Activated T-cell treated with anti-CD3 and anti-CD28 coated beads, Interleukin-2, amount 50 U/mL, for 1 hour (primary cell): ENCODE measurements around the gene PMF1.
A peak's percentile ranks its signal among the peaks of the same experiment; 100 is the strongest.

Experiments used
- DNase-seq: peaks from one replicate; pipeline ENCODE4 v3.0.0-alpha.2; 2020

PMF1 gene

GRCh38 chr1:156276532-156276931 lies 63.7 kb downstream of the PMF1 start:
- no peak for DNase-seq

GRCh38 chr1:156276966-156277381 lies 64.2 kb downstream of the PMF1 start:
- no peak for DNase-seq

GRCh38 chr1:156279837-156280236 lies 67.0 kb downstream of the PMF1 start:
- DNase-seq: no peak

DNA sequence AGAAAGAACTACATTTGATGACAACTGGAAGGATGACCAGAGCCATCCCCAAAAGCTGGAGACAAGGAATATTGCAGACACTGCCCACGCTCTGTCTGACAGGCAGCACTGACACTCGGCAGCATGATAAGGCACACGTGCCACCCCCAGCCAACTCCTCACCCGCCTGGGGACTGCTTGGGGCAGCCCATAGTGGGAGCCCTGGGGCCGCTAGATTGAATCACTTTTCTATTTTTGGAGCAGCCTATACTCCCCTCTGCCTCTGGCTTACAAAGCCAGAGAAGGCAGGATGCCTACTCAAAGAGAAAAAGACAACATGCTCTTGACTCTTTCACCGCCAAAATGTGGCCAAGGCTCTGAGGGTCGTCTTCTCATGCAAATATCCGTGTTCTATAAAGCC lies 68.5 kb downstream of the PMF1 start:
- no peak for DNase-seq

DNA sequence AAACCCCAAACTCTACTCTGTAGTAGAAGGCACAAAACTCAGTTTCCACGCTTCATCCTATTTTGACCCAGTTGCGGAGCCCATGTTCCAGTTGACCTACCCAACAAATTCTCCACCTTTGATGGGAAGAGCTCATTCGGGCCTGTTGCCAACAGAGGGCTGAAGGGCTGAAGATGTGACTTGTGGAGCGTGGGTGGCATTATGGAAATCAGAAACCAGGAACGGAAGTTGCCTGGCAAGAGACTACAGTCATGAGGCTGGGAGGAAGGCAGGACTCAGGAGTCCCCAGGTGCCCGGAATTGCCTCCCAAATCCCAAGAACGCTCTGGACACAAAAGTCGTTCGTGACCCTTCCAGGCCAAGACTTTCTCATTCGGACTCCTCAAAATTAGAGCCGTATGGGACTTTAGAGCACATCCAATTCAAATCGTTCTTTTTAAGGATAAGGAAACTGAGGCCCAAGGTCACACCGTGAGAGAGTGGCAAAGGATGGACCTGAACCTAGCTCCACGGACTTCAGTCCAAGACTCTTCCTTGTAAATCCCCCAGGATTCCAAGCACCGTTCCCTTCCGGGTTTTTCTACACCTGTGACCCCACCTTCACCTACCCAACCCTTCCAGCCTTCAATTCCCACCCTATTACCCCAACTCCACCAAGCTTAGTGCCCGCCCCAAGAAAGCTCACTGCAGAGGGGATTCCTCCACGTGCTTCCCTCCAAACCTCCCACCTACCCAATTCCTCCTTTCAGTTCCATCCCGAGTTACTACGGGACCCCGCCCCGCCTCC lies 69.1 kb downstream of the PMF1 start:
- DNase-seq: no peak

- DNase-seq: peak; percentile 93
Measured at GRCh38 chr1:156282479-156283222, 69.8 kb downstream of the PMF1 start, which contains the start of gene SMG5. Gene SMG5 (minus strand): TSS chr1:156282825. CDS start chr1:156282680, 145 bp downstream.

GRCh38 chr1:156283521-156283920 lies 70.7 kb downstream of the PMF1 start:
- no peak for DNase-seq

- no peak for DNase-seq
Measured at GRCh38 chr1:156284112-156284511, 71.3 kb downstream of the PMF1 start, which contains the start of gene TMEM79. Gene TMEM79 (plus strand): TSS chr1:156284325. CDS start chr1:156285227, 902 bp downstream.

- no peak for DNase-seq
Measured at GRCh38 chr1:156284757-156285156, 72.0 kb downstream of the PMF1 start.

GRCh38 chr1:156285437-156285836 lies 72.6 kb downstream of the PMF1 start:
- no peak for DNase-seq

GRCh38 chr1:156286061-156286460 lies 73.3 kb downstream of the PMF1 start:
- DNase-seq: no peak
